Retinal pigment epithelial cell (primary cell): ENCODE measurements around the gene MINDY2.

ENCODE experiments used
- DNase-seq: peaks from one replicate; pipeline ENCODE4 v3.0.0-alpha.2; 2010; ENCODE audit warnings: low read depth
- H3K4me3 ChIP-seq: 2 replicates; pipeline ENCODE4 v1.5.1; 2011; ENCODE audit warnings: mild to moderate bottlenecking, low read length, control low read depth, moderate library complexity
- TF ChIP-seq, protein P1 (sequence below): conservative IDR thresholded peaks from 2 replicates; pipeline ENCODE4 v1.5.1; 2011; ENCODE audit warnings: low read depth, low read length, control low read depth, inconsistent platforms

The MINDY2 gene

DNA sequence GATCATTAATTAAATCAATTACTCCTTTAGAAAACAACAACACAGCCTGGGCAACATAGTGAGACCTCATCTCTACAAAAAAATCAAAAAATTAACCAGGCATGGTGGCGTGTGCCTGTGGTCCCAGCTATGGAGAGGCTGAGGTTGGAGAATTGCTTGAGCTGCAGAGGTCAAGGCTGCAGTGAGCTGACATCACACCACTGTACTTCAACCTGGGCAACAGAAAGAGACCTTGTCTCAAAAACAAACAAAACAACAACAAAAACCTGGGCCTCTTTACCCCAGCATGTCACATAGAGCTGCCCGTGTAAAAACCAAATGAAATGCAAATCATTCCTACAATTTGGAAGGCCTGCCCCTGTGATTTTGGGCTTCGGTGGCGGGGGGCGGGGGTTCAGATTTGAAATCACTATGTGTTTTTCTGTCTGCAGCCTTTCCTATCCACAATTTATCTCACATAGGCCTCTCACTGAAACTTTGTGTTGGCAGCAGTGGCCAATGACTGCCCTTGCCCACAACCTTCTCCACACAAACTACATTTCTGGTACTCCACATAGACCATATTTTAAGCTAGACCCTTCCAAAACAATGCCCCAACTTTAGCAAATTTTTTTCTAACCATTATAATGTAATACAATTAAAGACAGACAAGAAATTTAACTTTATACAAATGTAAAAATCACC lies 28.1 kb upstream of the MINDY2 start:
- TF ChIP-seq, protein P1, sequence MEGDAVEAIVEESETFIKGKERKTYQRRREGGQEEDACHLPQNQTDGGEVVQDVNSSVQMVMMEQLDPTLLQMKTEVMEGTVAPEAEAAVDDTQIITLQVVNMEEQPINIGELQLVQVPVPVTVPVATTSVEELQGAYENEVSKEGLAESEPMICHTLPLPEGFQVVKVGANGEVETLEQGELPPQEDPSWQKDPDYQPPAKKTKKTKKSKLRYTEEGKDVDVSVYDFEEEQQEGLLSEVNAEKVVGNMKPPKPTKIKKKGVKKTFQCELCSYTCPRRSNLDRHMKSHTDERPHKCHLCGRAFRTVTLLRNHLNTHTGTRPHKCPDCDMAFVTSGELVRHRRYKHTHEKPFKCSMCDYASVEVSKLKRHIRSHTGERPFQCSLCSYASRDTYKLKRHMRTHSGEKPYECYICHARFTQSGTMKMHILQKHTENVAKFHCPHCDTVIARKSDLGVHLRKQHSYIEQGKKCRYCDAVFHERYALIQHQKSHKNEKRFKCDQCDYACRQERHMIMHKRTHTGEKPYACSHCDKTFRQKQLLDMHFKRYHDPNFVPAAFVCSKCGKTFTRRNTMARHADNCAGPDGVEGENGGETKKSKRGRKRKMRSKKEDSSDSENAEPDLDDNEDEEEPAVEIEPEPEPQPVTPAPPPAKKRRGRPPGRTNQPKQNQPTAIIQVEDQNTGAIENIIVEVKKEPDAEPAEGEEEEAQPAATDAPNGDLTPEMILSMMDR = no peak
- no peak for DNase-seq
- H3K4me3 ChIP-seq = no peak overlapping the region

DNA sequence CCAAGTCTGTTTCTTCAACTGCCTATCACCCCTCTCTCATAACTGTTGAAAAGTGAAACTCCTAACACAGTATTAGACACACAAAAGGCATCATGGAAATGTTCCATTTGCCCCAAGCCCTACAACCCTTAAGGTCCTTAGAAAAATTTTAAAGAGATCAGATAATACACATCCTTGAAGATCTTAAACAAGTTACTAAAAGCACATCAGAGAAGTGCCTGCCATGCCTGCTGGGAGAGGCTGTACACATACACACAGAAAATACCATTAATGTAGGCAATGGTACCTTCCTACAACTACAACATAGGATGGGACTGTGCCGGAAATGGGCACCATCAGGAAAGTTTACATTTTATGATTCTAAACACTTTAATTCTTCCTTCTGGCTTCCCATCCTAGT lies 24.9 kb upstream of the MINDY2 start:
- TF ChIP-seq, protein P1 = no peak
- no peak for DNase-seq
- H3K4me3 ChIP-seq = no peak overlapping the region

DNA sequence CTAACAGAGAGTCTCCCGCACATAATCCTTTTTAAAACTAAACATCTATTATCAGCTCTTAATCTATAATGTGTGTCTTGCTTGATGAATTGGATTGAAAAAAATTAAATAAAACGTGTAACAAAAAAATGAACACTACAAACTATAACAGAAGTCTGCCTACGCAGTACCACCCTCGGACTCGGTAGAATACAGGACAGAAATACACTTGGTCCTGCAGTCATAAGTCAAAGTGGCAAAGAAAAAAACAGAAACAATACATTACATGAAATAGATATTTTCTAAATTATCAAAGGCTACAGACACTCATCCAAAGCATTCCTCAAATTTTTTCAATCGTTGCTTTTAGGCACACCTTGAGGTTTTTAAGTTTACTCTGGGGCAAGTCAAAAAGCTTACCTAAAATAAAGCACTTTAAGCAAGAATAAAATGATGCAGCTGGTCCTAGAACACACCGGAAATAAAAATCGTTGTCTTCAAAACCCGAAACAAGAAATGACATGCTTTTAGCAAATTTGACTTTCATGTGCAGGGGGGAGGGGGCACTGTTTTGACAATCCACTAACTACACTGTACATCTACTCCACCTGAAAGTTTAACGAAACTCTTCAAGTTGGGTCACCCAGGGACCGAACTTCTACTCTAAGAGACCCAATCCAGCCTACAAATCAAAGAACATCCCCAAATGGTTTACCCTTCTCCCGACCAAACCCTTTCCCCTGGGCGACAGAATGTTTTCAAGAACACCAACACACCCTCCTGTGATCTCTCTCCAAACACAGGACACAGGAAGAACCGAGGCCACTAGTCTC lies 22.9 kb upstream of the MINDY2 start:
- DNase-seq = no peak
- TF ChIP-seq, protein P1 = no peak
- peak overlapping the region; percentile 96 for H3K4me3 ChIP-seq

DNA sequence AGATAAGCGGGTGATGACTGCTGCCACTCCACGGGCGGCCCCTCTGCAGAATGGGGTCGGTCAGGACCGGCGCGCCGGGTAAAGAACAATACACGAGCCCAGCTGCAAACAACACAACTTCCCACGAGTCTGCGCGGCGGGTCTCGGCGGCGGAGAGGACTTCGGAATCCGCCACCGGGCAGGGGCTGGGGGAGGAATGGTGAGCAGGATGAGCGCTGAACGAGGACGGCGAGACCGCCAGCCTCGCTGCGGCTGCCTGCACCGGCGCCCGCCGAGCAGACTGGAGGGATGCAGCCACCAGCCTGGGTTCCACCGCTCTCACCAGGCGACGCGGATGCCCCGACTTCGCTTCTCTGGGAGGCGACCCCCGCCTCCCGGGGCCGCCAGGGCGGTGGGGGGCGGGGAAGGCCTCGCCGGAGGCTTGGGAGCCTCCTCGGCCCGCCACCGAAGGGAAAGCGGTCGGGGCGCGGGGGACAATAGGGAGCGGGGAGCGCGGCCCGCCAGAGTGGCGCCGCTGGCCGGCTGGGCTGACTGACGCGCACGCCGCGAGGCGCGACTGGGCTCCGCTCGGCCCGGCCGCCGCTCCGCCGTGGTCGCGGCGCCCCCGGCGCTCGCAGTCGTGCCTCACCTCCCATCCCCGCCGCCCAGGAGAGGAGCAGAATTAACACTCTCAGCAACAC lies 22.1 kb upstream of the MINDY2 start:
- TF ChIP-seq, protein P1 = no peak
- DNase-seq = no peak

DNA sequence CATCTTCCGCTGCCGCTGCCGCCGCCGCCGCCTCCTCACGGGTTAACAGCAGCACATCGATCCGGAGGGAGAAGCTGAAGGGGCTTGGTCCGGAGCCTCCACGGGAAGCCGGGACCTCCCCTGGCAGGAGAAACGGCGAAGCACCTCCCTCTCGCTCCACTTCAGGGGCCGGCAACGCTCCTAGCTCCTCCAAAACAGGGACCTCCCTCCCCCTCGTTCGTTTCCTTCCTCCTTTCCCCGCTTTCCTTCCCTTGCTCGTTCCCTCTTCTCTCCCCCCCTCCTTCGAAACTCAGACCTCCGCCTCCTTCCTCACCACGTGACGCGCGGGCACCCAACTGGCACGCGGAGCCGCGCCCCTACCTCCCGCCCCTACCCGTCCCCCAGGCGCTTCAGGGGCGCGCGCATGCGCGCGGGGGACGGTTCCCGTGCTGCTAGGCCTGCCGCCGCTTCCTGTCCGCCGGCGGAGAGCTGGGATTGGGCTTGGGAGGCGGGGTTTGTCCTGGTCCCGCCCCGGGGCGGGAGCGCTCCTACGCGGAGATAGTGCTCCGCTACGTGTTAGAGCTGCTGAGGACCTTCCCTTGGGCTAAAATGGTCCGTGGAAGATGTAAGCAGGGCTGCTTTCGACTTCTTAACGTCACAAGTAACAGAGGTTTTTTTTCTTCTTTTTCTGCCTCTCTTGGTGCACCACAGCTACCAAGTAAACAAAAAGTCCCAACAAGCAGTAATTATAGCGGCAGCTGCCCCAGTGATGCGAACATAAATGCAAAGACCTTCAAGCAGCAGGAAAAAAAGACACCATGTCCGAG lies 21.4 kb upstream of the MINDY2 start, which contains the start of gene ADAM10:
ADAM10 (minus strand) TSS at position 176 of the 806 bp plus-strand sequence; CDS start at position 3, 173 bp downstream.
- peak; percentile 94 for DNase-seq
- peak within 1 kb of the TSS; percentile 96 for H3K4me3 ChIP-seq
- TF ChIP-seq, protein P1 = no peak

More for the DNA sequence above, 22.1 kb upstream of the MINDY2 start:
- H3K4me3 ChIP-seq = peak overlapping the region; percentile 96

DNA sequence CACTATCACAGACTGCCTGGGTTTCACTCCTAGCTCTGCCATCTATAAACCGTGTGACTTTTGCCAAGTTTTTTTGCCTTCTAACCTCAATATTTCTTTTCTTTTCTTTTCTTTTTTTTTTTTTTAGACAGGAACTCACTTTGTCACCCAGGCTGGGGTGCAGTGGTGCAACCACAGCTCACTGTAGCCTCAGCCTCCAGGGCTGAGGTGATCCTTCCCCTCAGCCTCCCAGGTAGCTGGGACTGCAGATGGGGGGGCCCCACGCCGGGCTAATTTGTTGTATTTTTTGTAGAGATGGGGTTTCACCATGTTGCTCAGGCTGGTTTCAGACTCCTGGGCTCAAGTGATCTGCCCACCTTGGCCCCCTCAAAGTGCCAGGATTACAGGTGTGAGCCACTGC lies 18.4 kb upstream of the MINDY2 start:
- TF ChIP-seq, protein P1 = no peak
- no peak overlapping the region for H3K4me3 ChIP-seq
- DNase-seq = no peak
